Measurements from ENCODE around the gene OR4D2.

OR4D2 gene

GRCh38 chr17:58191241-58191896, 24.6 kb downstream of the OR4D2 start:
- H3F3A ChIP-seq (ENCODE audit: low read depth), result no peaks in the 10 kb centered on the region
- H2AFZ ChIP-seq (ENCODE audit: low read length), result no peak overlapping the region
- H3K36me3 ChIP-seq (ENCODE audit: insufficient read depth, low read length), result no peaks in the 10 kb centered on the region
- H3K27me3 ChIP-seq (ENCODE audit: insufficient read depth, low read length, poor library complexity, severe bottlenecking), result no peaks in the 10 kb centered on the region
- H3K4me3 ChIP-seq (ENCODE audit: low read length, poor library complexity, severe bottlenecking), result no peak overlapping the region
- TF ChIP-seq EZH2phosphoT487 (IDR thresholded peaks at IDR 0.05; ENCODE audit: borderline replicate concordance) (no peak), CTCF (conservative IDR thresholded peaks at IDR 0.05; ENCODE audit: low read length) (no peak)
- H3K9me3 ChIP-seq (ENCODE audit: insufficient read depth, low read depth, low read length), result no peaks in the 10 kb centered on the region
- no peaks in the 10 kb centered on the region for H3K9me2 ChIP-seq (replicated peaks; ENCODE audit: low read depth, low read length)
- H4K20me1 ChIP-seq (ENCODE audit: insufficient read depth, low read length, poor library complexity, severe bottlenecking), result no peaks in the 10 kb centered on the region
- no peaks in the 10 kb centered on the region for H3K79me2 ChIP-seq (ENCODE audit: insufficient read depth, low read length)
- H3K4me2 ChIP-seq (ENCODE audit: low read depth, low read length, poor library complexity, severe bottlenecking), result no peak overlapping the region
- H3K4me1 ChIP-seq (ENCODE audit: insufficient read depth, low read length, poor library complexity, severe bottlenecking), result no peaks in the 10 kb centered on the region
- H3K9ac ChIP-seq (ENCODE audit: low read depth, low read length, poor library complexity, severe bottlenecking), result no peak overlapping the region

- no peaks in the 10 kb centered on the region for H3K36me3 ChIP-seq (ENCODE audit: insufficient read depth, low read length)
- H3K4me3 ChIP-seq (ENCODE audit: low read length, poor library complexity, severe bottlenecking), result no peak within 1 kb of the TSS
- TF ChIP-seq EZH2phosphoT487 (IDR thresholded peaks at IDR 0.05; ENCODE audit: borderline replicate concordance) (no peak), CTCF (conservative IDR thresholded peaks at IDR 0.05; ENCODE audit: low read length) (no peak)
- no peak within 1 kb of the TSS for H3K9ac ChIP-seq (ENCODE audit: low read depth, low read length, poor library complexity, severe bottlenecking)
- H3K9me2 ChIP-seq (replicated peaks; ENCODE audit: low read depth, low read length), result no peaks in the 10 kb centered on the region
- H3K4me1 ChIP-seq (ENCODE audit: insufficient read depth, low read length, poor library complexity, severe bottlenecking), result no peaks in the 10 kb centered on the region
- no peaks in the 10 kb centered on the region for H3K79me2 ChIP-seq (ENCODE audit: insufficient read depth, low read length)
- no peaks in the 10 kb centered on the region for H3F3A ChIP-seq (ENCODE audit: low read depth)
- no peaks in the 10 kb centered on the region for H3K27me3 ChIP-seq (ENCODE audit: insufficient read depth, low read length, poor library complexity, severe bottlenecking)
- H3K9me3 ChIP-seq (ENCODE audit: insufficient read depth, low read depth, low read length), result no peaks in the 10 kb centered on the region
- H3K4me2 ChIP-seq (ENCODE audit: low read depth, low read length, poor library complexity, severe bottlenecking), result no peak within 1 kb of the TSS
- no peak within 1 kb of the TSS for H2AFZ ChIP-seq (ENCODE audit: low read length)
- H4K20me1 ChIP-seq (ENCODE audit: insufficient read depth, low read length, poor library complexity, severe bottlenecking), result no peaks in the 10 kb centered on the region
Measured at GRCh38 chr17:58192612-58193011, 25.8 kb downstream of the OR4D2 start, which contains the start of gene EPX. Gene EPX, plus strand, starts transcription at chr17:58192726. Its CDS starts 121 bp downstream, at chr17:58192847.

- Histone ChIP-seq H3K9me2 (replicated peaks; ENCODE audit: low read depth, low read length) (no peaks in the 10 kb centered on the region), H3K36me3 (ENCODE audit: insufficient read depth, low read length) (no peaks in the 10 kb centered on the region), H3K4me1 (ENCODE audit: insufficient read depth, low read length, poor library complexity, severe bottlenecking) (no peaks in the 10 kb centered on the region), H3K4me2 (ENCODE audit: low read depth, low read length, poor library complexity, severe bottlenecking) (no peak overlapping the region), H3K4me3 (ENCODE audit: low read length, poor library complexity, severe bottlenecking) (no peak overlapping the region), H3F3A (ENCODE audit: low read depth) (no peaks in the 10 kb centered on the region), H3K9me3 (ENCODE audit: insufficient read depth, low read depth, low read length) (no peaks in the 10 kb centered on the region), H3K27me3 (ENCODE audit: insufficient read depth, low read length, poor library complexity, severe bottlenecking) (no peaks in the 10 kb centered on the region), H3K79me2 (ENCODE audit: insufficient read depth, low read length) (no peaks in the 10 kb centered on the region), H2AFZ (ENCODE audit: low read length) (no peak overlapping the region), H4K20me1 (ENCODE audit: insufficient read depth, low read length, poor library complexity, severe bottlenecking) (no peaks in the 10 kb centered on the region), H3K9ac (ENCODE audit: low read depth, low read length, poor library complexity, severe bottlenecking) (no peak overlapping the region)
- TF ChIP-seq EZH2phosphoT487 (IDR thresholded peaks at IDR 0.05; ENCODE audit: borderline replicate concordance) (no peak), CTCF (conservative IDR thresholded peaks at IDR 0.05; ENCODE audit: low read length) (peak; percentile 32; the same call in 1 of the 2 replicates)
Measured at GRCh38 chr17:58193641-58194255, 27.0 kb downstream of the OR4D2 start.

Measured in Loucy (cell line).